Measurements from ENCODE around the gene ARMC10.
A peak's percentile ranks its signal among the peaks of the same experiment; 100 is the strongest.
"Not testable (repeated sequence)": the region's sequence is repeated elsewhere in the genome, so short reads cannot be mapped to it uniquely, and the experiment has no call there.

Gene ARMC10

DNA sequence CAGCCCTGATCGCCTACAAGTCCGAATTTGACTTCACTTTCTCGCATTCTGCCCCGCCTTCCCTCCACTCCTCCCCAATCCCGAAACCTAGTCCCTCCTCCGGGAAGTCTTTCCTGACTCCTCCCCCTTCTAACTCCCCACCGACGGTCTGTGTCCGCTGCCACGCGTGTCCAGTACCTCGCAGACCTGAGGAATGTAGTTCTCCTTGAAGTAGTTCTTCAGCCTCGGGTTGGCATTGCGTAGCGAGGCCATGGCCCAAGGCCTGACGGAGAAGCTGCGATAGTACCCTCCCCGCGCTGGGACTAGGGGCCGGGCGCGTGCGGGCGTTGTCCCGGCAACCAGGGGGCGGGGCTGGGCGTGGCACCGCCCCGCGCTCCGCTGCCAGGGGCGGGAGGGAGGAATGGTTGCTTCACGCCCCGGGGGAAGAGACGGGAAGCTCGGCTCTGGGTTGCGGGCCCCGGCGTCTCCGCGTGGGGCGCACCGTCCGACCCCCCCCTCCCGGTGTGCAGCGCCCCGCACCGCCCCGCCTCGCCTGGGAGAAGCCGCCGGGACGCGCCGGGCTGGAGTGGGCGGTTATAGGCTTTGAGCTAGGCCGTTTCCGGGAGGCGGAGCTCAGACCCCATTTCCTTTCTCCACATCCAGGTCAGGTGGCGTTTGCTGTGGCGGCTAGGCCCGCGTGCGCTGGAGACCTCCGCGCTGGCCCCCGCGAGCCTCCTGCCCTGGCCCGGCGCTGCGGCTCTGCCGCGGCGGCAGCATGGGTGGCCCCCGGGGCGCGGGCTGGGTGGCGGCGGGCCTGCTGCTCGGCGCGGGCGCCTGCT is at the start of gene ARMC10, which contains the start of gene FBXL13:
ARMC10 (plus strand) TSS at position 622 of the 818 bp plus-strand sequence; CDS start at position 755, 133 bp downstream.
FBXL13 (minus strand) TSS at position 278 of the 818 bp plus-strand sequence.
- DNase-seq (ENCODE audit: low read depth in 2 of 2), result peak; percentile 81 to 89

DNA sequence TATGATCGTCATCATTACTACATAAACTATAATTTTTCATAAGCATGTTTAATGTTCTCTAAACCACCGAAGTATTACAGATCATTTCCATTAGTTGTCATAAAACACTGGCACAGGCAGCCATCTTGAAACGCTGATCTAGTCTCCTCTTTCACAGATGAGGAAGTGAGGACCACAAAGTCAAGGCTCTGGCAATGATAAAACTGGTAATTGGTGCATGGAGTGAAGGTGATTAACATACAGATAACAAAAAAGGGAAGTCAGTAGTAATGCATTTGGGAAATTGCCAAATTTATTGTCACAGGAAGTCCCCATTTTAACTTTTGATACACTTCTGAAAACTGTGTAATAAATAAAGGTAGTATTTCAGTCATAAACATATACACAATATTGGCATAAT is 49.6 kb upstream of the ARMC10 start:
- DNase-seq (ENCODE audit: low read depth in 2 of 2), result no peak

DNA sequence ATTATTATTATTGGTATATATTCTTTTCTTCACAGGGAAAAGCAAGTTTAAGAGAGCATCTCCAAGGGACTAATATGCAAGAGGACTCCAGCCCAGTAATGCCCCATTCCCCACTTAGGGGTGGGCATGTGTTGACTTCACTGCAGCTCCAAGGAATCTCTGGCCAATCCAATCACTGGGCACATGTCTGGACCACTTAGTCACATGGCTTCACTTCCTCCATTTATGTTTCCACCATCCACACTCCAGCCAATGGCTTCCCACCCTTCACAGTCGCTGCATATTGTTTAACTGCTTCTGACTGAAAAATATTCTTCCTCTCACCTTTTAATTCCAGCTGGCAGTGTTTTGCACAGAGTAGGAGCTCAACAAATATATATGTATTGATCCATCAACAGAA is 43.9 kb upstream of the ARMC10 start:
- DNase-seq (ENCODE audit: low read depth in 2 of 2), result no peak

DNA sequence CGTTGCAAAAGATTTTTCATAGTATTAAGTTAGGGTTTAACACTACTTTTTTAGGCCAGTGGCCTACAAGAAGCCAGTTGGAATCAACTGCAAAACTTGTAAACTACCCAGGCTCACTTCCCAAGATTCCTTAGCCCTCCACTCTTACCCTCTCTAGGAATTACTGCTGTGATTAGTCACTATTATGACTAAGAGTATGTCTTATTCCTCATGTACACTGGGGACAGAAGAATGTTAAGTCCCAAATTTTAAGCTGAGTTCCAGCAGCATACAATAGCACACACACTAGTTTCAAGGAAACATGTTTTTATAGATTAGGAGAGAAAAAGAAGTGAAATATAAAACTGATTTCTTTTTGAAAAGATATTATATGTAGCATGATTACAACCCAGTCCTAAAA is 43.2 kb upstream of the ARMC10 start:
- no peak for DNase-seq (ENCODE audit: low read depth in 2 of 2)

DNA sequence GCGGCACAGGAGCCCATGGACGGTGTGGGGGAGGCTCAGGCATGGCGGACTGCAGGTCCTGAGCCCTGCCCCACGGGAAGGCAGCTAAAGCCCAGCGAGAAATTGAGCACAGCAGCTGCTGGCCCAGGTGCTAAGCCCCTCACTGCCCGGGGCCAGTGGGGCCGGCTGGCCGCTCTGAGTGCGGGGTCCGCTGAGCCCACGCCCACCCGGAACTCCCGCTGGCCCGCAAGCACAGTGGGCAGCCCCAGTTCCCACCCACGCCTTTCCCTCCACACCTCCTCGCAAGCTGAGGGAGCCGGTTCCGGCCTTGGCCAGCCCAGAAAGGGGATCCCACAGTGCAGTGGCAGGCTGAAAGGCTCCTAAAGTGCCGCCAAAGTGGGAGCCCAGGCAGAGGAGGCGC is 40.6 kb upstream of the ARMC10 start:
- not testable (repeated sequence) for DNase-seq (ENCODE audit: low read depth in 2 of 2)

DNA sequence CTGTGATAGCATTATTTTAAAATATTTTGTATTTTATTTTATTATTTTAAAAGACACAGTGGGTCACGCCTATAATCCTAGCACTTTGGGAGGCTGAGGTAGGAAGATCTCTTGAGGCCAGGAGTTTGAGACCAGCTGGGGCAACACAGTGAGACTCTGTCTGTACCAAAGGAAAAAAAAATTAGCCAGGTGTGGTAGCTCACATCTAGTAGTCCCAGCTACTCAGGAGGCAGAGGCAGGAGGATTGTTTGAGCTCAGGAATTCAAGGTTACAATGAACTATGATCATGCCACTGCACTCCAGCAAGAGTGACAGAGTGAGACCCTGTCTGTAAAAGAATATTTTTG is 37.5 kb upstream of the ARMC10 start:
- no peak for DNase-seq (ENCODE audit: low read depth in 2 of 2)

DNA sequence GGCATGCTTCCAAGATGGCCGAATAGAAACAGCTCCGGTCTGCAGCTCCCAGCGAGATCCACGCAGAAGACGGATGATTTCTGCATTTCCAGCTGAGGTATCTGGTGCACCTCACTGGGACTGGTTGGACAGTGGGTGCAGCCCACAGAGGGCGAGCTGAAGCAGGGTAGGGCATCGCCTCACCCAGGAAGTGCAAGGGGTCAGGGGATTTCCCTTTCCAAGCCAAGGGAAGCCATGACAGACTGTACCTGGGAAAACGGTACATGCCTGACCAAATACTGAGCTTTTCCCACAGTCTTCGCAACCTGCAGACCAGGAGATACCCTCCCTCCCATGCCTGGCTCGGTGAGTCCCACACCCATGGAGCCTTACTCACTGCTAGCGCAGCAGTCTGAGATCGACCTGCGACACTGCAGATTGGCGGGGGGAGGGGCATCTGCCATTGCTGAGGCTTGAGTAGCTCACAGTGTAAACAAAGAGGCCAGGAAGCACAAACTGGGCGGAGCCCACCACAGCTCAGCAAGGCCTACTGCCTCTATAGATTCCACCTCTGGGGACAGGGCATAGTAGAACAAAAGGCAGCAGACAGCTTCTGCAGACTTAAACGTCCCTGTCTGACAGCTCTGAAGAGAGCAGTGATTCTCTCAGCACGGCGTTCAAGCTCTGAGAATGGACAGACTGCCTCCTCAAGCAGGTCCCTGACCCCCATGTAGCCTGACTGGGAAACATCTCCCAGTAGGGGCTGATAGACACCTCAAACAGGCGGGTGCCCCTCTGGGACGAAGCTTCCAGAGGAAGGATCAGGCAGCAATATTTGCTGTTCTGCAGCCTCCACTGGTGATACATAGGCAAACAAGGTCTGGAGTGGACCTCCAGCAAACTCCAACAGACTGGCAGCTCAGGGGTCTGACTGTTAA is 36.9 kb upstream of the ARMC10 start:
- not testable (repeated sequence) for DNase-seq (ENCODE audit: low read depth in 2 of 2)

DNA sequence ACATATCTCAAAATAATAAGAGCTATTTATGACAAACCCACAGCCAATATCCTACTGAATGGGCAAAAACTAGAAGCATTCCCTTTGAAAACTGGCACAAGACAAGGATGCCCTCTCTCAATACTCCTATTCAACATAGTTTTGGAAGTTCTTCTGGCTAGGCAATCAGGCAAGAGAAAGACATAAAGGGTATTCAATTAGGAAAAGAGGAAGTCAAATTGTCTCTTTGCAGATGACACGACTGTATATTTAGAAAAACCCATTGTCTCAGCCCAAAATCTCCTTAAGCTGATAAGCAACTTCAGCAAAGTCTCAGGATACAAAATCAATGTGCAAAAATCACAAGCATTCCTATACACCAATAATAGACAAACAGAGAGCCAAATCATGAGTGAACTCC is 33.1 kb upstream of the ARMC10 start:
- not testable (repeated sequence) for DNase-seq (ENCODE audit: low read depth in 2 of 2)

DNA sequence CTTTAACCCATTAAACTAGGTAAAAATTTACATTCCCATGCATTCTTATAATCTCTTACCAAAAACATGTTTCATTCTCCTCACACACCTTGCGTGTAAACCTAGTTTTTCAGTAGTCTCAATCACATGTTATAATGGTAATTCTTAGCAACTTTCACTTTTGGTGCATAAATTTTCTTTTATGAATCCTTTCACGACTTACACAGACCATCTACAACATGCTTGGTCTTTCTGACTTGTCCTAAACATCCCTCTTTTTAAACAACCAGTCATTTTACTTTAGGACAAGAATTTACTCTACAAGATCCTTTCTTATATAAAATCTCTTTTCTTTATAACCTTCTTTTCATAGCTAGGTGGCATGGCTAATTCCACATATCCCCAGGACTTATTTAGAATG is 26.1 kb upstream of the ARMC10 start:
- DNase-seq (ENCODE audit: low read depth in 2 of 2), result no peak

DNA sequence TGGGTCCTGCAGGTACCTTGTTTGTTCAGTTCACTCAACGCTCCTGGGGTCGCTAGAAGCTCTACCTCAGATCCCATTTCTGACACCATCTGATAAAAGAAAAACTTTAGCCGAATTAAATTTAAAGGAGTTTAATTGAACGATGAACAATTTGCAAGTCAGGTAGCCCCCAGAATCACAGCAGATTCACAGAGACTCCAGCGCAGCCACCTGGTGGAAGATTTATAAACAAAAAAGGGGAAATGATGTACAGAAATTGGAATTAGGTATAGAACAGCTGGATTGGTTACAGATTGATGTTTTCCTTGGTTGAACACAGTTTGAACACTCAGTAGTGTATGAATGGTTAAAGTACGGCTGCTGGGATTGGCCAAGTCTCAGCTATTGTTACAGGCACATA is 23.4 kb upstream of the ARMC10 start:
- DNase-seq (ENCODE audit: low read depth in 2 of 2), result no peak

DNA sequence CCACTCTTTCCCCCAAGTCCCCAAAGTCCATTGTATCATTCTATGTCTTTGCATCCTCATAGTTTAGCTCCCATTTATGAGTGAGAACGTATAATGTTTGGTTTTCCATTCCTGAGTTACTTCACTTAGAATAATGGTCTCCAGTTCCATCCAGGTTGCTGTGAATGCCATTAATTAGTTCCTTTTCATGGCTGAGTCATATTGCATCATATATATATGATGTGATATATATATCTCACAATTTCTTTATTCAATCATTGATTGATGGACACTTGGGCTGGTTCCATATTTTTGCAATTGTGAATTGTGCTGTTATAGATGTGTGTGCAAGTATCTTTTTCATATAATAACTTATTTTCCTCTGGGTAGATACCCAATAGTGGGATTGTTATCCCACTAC is 18.9 kb upstream of the ARMC10 start:
- DNase-seq (ENCODE audit: low read depth in 2 of 2), result not testable (repeated sequence)

DNA sequence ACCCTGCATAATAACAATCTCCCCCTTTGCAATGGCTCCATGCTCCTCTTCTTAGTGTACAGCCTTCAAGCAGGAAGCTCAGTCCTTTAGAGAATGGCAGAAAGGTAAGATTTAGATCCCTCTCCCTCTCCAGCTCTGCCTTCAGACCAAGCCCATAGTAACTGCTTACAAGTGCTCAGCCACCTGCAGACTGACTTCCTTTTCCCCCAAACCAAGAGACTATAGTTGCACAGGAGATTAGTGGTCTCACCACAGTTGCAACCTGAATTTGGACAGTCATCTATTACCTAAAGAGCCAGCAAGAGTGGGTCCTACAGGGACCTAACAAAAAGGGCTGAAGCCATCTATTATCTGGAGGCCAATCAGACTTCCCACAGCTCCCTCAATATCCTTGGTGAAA is 16.8 kb upstream of the ARMC10 start:
- DNase-seq (ENCODE audit: low read depth in 2 of 2), result no peak

DNA sequence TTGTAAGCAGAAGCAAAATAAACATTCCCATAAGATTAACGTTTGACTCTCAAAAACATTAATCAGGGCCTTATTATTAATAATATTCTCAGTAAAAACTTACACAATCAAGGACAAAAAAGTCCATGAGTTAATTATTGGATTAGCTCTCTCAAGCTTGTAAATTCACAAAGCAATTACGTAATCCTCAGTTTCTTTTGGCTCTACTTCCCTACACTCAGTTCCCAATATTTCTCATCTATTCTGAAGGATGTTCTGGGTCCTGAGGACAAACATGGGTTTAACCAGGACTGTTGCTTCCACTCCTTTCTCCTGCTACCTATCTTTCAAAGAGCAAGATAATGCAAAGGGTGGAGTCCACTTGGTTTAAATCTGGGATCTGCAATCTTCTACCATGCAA is 15.5 kb upstream of the ARMC10 start:
- DNase-seq (ENCODE audit: low read depth in 2 of 2), result no peak

DNA sequence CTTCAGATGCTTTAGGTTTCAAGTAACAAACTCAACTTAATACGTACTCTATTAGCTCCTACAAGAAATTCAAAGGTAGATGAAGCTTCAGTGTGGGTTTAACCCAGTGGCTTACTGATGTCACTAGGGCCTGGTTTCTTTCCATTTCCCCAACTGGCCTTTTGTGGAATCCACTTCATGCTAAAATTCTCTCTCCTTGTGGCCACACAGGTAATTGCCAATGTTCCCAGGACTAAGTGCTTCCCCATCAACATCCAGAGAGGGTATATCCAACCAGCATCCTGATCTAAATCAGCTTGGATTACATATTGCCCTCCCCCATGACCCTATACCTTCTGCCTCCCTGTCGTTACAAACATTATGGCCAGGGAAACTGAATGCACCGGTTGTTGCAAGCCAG is 11.0 kb upstream of the ARMC10 start:
- DNase-seq (ENCODE audit: low read depth in 2 of 2), result no peak

DNA sequence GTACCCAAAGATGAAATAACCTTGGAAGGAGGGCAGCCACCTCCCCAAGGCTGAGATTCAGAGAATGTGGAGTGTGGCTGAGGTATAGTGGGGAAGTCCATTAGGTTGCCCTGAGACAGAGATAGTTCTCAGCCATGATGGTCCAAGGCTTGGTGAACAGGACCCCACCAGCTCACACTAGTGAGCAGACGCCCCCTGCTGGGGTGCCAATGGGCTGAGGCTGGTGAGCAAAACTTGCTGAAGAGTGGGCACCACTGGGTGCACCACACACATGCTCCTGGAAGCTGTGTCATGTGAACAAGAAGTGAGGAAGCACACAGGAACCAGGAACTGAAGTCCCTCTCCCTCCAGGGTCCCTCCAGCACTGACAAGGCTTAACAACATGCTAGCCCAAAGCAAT is 9.3 kb upstream of the ARMC10 start:
- DNase-seq (ENCODE audit: low read depth in 2 of 2), result peak; percentile 24 to 40

DNA sequence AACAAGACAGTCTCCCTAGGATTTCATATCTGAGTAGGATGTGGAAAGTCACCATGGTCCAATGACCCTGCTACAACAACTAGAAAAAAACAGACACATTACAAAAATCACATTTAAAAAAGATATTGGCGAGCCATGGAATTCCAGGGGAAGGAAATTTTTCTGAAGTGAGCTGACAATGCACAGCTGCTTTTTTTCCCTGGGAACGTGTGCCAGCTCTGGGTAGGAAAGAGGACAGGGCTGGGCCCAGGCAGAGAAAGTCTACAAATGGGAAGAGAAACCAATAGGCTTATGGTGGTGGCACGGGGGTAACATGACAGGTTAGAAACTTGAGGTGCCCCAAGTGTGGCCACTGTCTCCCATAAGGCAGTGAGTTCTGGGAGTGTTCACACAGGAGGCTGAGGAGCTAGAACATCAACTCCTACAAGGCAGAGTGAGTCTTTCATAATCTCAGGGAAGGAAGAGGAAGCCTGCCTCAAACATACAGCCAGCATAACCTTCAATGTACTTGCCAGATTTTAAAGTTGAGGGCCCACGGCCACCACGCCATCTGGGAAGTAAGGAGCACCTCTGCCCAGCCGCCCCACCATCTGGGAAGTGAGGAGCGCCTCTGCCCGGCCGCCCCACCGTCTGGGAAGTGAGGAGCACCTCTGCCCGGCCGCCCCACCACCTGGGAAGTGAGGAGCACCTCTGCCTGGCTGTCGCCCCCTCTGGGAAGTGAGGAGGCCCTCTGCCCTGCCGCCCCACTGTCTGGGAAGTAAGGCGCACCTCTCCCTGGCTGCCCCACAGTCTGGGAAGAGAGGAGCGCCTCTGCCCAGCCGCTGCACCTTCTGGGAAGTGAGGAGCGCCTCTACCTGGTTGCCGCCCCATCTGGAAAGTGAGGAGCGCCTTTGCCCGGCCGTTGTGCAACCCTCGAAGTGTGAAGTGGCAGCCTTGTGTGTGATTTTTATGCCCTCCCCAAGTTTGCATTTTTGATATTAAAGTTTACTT is 6.2 kb upstream of the ARMC10 start:
- no peak for DNase-seq (ENCODE audit: low read depth in 2 of 2)

DNA sequence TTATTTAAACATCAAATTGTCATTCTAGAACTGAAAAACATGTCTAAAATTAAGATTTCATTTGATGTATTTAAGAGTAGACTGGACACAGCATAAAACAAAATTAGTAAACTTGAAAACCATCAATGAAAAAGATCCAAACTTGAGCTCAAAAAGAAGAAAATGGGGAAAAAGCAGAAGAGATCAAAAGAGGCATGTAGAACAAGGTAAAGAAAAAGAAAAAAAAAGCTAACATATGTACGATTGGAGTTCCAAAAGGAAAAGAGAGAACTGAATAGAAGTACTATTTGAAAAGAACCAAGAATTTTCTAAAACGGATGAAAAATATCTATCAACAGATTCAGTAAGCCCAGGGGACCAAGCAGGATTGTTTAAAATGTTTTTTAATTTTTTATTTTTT is 3.9 kb upstream of the ARMC10 start:
- DNase-seq (ENCODE audit: low read depth in 2 of 2), result no peak

DNA sequence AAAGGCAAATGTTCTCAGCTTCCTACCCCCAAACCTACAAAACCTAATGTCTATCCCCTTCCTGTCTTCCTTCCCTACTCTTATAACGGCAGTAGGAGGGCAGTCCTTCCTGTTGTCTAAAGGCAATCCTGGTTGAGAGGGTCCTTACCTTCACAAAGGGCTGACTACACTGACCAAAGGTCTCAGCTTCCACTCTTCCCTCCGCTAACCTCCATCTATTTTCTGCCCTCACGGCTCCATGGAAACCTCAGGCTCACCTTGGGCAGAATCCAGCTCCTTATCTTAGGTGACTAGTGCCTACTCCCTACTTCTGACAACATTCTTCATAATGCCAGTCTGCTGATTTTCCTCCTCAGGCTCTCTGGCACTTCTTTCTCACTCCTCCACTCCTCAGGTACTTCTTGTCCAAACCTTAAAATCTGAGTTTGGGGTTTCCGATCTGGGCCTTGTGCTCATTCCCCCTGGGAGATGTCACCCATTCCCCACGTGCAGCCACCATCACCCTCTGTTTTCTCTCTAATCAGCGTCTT is 886 bp upstream of the ARMC10 start:
- no peak for DNase-seq (ENCODE audit: low read depth in 2 of 2)

DNA sequence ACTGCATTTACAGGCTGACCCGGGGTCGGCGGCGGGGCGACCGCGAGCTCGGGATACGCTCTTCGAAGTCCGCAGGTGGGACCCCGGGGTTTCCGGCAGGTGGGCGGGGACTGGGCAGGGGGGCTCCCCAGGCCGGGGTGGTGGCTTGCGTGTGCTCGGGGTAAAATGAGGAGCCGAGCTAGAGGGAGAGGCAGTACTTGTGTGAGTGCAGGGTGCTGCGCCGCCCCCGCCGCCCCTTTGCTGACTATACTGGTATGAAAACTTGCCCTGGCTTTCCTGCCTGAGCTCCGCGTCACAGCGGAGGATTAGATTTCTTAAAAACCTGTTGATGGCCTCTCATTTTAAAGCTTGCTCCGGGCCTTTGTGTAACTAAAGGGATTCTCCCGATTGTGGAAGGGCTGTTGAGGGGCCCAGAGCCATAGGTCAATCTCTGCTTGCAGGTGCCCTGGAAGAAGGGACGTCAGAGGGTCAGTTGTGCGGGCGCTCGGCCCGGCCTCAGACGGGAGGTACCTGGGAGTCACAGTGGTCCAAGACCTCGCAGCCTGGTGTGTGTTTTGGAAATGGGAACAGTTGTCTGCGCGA is 488 bp downstream of the ARMC10 start:
- DNase-seq (ENCODE audit: low read depth in 2 of 2), result peak; percentile 61 to 67

DNA sequence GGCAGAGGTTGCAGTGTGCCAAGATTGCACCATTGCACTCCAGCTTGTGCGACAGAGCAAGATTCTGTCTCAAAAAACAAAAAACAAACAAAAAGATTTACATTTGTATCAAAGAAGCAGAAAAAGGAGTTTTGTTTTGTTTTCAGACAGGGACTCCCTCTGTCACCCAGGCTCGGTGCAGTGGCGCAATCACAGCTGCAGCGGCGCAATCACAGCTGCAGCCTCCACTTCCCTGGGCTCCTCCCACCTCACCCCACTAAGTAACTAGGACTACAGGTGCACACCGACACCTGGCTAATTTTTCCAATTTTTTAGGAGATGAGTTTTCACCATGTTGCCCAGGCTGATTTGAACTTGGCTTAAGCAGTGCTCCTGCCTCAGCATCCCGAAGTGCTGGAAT is 1.8 kb downstream of the ARMC10 start:
- no peak for DNase-seq (ENCODE audit: low read depth in 2 of 2)

DNA sequence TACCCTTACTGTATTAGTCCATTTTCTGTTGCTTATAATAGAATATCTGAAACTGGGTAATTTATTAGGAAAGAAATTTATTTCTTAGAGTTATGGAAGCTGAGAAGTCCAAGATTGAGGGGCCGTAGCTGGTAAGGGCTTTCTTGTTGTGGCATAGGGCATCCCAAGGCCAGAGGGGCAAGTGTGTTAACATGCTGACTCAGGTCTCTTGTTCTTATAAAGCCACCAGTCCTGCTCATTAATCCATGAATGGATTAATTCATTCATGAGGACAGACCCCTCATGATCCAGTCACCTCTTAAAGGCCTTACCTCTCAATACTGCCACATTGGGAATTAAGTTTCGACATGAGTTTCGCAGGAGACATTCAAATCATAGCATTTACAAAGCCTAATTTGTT is 2.4 kb downstream of the ARMC10 start:
- no peak for DNase-seq (ENCODE audit: low read depth in 2 of 2)
